Astrocyte of the hippocampus (primary cell): Measurements from ENCODE around the gene IL21R.
"Not testable (repeated sequence)": the region's sequence is repeated elsewhere in the genome, so short reads cannot be mapped to it uniquely, and the experiment has no call there.

Experiments used
- DNase-seq: peaks from one replicate; pipeline ENCODE4 v3.0.0; 2011; ENCODE audit warnings: low read depth, low spot score

IL21R gene

DNA sequence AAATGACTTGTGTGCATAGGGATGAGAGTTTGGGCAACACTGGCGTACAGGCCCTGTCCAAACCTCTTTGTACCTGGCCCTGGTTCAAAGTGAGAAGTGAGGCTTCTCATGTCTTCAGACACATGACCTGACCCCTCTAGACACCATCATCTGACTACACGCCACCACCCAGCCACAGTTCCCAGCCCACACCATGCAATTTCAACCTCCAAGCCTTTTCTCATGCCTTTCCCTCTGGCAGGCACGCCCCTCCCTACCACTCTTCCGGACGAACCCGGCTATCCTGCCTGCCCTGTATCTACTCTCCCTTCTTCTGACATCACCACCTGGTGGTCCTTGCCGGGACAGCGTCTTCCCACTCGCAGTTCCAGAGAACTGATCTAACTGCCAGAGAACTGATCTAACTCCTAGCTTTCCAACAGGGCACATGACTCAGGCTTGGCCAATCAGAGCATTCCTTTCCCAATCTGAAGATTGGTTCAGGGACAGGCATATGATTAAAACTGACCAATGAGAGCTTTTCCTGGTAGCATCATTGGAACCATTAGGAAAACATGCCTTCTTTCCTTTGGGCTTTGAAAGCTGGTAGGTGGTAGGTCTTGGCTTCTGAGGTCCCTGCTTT is 27.1 kb upstream of the IL21R start:
- DNase-seq: peak; percentile 76

DNA sequence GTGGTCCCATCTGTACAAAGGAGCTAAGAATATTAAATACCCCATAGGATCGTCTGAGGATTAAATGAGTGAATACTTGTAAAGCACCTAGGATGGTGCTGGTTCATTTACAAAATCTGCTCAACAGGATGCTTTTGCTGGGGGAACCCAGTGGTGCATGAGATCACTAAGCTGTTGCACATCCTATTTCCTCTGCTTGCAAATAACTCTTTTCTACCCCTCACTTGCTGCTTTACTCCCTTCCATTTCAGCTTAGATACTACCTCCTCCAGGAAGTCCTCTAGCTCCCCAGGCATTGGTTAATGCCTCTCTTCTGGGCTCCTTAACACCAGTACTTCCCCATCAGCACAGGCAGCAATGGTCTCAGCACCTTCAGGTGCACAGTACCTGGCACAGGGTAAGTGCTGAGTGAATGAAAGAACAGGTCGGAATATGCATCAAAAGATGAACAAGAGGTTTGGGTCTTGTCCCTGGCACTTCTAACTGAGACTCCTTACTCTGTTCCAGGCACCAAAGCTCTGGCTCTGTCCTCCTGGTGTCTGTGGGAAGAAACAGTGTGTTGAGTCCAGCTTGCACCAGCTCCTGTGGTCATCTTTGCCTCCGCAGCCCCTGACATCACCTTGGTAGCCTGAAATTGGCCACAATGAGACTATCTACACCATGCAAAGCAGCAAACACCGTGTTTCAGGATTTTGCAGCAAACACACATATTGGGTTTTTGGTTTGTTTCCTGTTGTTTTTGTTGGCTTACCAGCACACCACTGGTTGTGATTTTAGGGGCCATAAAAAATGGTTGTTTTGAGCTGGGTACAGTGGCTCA is 24.1 kb upstream of the IL21R start:
- DNase-seq: no peak

DNA sequence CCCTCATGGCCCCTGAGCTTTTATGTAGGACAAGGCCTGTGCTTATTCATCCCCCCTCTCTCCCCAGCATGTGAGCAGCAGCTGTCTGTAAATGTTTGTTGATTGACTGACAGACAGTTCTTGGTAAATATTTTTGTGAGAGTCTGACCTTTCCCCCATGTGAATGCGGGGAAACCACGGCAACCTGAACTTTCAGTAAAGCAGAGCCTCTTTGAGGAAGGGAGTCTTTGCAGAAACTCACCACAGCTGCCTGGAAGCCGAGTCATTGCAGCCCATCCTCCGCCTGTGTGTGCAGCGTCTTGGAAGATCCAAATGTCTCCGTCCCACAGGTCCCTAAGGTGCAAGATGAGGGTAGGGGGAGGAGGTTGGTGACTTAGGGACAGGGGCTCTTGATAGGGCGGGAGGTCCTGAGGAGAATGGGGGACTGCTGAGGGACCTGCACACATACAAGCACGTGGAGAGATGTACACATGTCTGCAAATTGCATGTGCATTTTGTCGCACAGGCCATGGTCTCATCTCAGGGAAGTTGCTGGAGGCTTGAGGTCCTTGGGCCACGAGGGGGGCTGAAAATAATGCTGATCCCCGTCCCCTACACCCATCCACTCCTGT is 23.0 kb upstream of the IL21R start:
- peak; percentile 16 for DNase-seq

DNA sequence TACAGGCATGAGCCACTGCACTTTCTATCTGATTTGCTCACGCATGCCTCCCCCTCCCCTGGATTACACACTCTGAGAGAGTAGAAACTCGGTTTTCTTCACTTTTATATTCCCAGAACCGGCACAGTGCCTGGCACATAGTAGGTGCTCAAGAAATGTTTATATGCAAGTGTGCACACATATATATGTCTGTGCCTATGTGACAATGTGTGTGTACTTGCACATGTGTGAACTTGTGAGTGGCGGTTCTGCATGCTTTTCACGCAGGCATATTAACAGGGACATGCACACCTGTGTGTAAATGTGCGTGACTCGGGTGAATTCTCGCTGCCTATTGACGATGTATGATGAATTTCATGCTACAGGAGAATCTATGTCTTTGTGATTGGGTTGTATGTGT is 22.1 kb upstream of the IL21R start:
- no peak for DNase-seq

DNA sequence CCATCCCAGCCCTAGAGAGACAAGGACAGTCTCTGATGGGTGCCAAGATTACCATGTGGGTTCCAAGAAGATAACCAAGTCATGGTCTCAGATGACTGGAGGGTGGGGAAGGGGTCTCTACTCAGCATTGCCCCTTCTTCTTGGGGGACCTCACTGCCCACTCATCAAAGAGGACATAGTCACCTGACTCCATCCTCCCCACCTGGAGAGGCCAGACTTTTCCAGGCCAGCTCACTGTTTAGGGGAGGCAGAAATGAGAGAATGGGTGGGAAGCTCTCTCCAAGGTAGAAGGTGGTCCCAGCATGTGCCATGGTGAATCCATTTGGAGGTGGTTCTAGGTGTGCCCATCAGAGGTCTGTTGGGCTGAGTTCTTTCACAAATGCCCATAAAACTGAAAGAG is 20.7 kb upstream of the IL21R start:
- DNase-seq: no peak

DNA sequence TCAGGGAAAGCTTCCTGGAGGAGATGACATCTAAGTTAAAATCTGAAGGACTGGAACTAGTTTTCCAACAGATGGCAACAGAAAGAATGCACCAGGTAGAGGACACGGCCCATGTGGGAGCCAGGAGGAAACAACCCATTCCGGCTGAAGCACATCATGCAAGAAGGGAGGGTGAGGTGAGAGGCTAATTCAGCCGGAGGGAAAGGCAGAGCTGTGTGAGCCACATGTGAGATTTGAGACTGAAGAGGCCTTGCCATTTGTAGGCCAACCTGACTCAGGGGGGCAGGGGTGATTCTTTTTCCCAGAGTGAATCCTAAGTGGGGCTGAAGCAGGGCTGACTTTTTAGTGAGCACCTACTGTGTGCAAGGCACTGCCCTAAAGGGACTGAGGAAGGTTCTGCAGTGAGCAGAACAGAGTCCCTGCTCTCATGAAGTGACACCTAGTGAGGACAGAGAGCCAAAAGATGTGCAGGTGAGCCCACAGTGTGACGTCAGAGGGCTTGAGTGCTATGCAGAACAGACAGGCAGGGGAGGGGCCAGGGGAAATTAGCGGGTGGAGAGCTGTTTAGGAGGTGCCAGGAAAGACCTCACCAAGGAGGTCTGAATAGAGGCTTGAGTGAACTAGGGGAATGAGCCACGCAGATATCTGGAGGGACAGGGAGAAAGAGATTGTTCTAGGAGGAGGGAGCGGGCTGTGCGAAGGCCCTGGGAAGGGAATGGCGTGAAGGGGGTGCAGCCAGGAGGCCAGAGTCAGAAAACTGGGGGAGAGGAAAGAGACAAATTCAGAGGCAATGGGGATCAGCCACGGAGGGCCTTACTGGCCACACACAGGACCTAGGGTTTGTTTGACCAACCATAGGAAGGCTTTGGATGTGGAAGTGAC is 19.8 kb upstream of the IL21R start:
- no peak for DNase-seq

DNA sequence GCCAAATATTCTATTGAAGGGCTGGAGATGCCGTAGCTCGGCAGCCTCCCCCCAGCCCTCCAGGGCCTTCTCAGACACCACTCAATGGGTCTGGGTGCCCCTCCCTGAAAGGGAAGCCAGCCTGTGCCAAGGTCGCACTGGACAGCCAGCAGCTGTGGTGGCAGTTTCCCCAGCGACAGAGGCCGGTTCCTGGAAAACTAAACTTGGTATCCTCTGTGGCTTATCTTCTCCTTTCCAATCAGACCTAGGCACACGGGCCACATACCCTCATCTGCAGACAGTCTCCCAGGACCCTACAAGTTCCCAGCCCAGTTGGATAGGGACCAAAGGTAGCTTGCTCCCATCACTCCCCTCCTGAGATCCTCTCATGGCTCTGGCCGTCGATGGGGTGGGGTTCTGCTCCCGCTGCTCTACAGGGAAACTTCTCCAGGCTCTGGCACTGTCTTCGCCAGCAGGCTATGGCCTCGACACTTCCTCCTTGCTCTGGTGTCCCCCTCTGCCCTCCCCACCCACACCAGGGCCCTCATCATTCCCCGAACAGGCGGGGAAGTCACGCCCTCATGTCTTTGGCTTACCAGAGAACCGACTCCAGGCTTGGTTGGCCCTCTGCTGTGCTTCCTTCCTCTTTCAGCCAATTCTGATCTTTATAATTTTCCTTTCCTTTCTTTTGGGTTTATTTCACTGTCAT is 18.3 kb upstream of the IL21R start:
- no peak for DNase-seq

DNA sequence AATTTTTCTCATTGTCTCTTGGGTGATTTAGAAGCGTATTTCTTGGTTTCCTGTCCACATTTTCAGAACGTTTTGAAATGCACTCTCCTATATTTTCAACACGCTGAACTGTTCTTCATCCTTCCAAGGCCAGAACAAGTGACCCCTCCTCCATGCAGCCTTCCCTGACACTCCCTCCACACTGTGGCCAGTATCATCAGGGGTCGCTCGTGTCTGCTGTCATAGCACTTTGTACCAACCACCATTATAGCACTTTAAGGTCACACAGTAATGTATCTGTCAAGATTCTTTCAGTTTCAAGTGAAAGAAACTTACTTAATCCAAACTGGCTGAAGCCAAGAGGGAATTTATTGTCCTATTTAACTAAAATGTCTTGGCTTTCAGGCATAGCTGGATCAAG is 17.5 kb upstream of the IL21R start:
- no peak for DNase-seq

DNA sequence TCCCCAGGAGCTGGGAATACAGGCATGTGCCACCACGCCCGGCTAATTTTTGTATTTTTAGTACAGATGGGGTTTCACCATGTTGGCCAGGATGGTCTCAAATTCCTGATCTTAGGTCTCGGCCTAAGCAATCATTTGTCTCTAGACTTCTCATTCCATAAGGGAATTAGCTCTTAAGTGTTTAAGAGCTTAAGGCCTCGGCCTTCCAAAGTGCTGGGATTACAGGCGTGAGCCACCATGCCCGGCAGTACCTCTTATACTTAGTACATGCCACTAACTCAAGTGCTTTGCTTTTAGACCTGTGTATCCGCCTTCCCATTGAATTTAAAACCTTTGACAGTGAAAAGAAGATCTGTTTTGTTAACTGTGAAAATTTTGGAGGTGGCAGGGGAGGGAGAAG is 16.6 kb upstream of the IL21R start:
- no peak for DNase-seq

DNA sequence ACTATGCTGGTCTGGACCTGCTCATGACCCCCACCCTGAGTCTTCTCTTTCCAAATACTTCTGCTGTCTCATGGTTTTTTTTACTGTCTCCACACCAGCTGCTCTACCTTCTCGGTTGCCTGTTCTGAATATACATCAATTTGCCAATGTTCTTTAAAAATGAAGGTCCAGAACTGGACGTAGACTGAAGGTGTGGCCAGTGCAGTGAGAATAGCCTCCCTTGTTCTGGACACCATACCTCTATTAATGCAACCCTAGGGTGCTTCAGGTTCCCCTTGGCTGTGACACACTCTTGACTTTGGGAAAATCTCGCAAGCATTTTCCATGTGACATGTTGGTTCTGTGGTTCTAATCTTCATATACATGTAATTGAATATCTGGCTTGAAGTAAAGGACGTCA is 15.3 kb upstream of the IL21R start:
- DNase-seq: no peak

DNA sequence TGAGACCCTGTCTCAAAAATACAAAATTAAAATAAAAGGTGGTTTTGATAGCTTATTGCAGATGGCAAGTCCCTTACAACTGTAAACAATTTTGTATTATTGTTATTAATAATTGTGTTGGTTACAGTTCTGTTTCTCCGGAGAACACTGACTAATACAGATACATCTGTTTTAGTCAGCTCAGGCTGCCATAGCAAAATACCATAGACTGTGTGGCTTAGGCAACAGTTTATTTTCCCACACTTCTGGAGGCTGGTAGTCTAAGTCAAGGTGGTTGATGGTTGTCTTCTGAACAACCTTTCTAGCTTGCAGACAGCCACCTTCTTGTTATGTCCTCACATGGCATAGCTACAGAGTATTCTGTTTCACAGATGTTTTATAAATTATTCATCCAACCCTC is 14.2 kb upstream of the IL21R start:
- no peak for DNase-seq

DNA sequence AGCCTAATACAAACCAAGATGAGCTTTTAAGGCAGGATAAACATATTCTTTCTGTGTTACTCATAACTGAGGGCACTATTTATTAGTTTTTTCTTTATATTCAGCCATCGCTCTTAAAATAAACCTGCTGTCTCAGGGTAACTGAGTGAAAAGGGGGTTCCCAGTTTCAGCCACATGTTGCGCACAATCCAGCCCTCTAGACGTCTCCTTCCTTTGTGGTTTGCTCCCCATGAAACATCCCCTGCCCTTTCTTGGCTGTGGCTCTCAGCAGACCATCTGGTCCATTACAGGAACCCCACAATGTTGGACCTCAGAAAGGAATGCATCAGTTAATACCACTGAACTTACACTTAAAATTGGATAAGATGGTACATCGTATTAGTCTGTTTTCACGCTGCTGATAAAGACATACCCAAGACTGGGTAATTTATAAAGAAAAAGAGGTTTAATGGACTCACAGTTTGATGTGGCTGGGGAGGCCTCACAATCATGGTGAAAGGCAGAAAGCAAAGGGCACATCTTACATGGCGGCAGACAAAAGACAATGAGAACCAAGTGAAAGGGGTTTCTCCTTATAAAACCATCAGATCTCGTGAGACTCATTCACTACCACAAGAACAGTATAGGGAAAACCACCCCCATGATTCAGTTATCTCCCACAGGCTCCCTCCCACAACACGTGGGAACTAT is 12.6 kb upstream of the IL21R start:
- DNase-seq: no peak

DNA sequence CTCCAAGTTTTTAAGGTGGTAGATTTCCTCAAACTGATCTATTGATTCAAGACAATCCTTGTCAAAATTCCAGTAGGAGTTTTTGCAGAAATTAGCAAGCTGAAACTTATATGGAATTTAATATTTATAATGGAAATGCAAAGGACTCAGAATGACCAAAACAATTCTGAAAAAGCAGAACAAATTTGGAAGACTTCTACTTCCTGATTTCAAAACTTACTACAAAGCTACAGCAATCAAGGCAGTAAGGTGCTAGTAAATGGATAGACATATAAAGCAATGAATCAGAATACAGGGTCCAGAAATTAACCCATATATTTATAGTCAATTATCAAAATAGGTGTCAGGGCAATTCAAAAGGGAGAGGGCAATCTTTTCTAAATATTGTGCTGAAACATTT is 11.8 kb upstream of the IL21R start:
- no peak for DNase-seq

DNA sequence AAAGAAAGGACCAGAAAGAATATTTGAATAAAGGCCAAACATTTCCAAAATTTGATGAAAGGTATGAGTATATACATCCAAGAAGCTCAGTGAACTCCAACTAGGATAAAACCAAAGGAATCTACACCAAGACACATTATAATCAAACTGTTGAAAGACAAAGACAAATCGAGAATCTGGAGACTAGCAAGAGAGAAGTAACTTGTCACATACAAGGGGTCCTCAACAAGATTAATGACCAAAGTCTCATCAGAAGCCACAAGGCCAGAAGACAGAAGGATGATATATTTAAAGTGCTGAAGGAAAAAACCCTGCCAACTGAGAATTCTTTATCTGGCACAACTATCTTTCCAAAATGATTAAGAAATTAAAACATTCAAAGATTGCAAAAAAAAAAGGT is 9.3 kb upstream of the IL21R start:
- DNase-seq: no peak

DNA sequence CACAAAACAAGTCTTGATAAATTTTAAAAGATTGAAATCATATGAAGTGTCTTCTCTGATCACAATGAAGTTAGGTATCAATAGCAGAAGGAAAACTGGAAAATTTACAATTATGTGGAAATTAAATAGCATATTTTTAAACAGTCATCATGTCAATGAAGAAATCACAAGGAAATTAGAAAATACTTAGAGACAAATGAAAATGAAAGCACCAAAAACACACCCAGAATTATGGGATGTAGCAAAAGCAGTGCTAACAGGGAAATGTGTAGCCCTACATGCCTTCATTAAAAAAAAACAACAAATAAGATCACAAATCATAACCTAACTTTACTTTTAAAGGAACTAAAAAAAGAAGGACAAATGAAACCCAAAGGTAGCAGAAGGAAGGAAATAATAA is 7.5 kb upstream of the IL21R start:
- no peak for DNase-seq

DNA sequence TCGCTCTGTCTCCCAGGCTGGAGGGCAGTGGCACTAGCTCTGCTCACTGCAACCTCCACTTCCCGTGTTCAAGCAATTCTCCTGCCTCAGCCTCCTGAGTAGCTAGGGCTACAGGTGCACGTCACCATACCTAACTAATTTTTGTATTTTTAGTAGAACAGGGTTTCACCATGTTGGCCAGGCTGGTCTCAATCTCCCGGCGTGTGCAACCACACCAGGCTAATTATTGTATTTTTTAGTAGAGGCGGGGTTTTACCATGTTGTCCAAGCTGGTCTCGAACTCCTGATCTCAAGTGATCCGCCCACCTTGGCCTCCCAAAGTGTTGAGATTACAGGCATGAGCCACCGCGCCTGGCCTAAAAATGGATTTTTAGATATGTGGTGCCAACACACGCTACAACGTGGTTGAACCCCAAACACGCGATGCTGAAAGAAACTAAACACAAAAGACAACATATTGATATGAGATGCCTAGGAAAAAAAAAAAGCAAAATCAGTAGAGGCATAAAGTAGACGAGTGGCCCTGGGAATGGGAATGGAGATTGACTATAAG is 3.6 kb upstream of the IL21R start:
- DNase-seq: not testable (repeated sequence)

DNA sequence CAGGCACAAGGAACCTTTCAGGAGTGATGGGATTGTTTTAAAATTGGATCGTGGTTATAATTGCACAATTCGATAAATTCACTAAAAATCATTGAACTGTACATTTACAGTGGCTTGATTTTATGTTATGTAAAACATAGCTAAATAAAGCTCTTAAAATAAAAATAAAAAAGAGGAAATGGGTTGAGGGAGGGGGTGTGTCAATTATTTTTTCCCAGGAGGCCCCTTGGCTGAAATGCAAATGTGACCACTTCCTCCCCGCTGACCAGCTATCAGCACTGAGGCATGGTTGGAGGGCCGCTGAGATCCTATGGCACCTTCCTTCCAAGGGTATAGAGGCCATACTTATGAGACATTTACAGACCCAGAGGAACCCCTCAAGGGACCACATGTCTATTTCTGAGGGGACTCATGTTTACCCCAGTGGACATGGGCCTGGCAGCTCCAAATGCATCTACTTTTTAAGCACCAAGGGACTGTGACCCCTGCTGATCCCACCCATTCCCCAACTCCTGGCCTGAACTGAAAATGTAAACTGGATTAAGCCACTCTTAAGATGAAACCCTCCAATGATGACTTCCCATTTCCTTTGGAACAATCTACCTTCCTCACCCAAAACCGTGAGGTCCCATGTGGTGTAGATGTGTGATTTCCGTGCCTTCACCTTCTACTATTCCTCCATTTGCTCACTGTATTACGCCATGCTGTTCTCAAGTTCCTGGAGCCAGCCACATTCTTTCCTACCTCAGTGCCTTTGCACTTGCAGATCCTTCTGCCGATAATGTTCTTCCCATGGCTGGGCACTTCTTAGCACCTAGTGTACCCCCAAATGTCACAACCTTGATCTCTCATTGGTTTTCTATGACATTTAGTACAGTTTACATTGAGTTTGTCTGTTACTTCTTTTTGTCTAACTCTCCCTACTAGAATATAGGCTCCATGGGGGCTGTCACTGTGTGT is 2.8 kb upstream of the IL21R start:
- DNase-seq: no peak

DNA sequence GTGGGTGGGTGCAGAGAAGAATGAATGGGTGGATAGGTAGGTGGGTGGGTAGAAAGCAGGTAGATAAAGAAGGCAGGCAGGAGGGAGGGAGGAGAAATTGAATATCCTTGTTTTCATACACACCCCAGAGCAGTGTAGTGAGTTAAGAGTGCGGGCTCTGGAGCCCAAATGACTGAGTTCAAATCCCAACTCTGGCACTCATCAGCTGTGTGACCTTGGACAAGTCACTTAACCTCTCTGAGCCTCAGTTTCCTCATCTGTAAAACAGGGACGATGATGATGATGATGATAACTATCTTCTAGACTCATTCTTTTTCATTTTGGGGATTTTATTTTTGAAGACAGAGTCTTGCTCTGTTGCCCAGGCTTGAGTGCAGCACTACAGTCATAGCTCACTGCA is 2.0 kb upstream of the IL21R start:
- DNase-seq: no peak
